ENCODE results near the gene MAOB.

Gene MAOB

GRCh38 chrX:43870758-43871419, 11.4 kb downstream of the MAOB start:
- no peak for DNase-seq (ENCODE audit: low read depth)
- no peak overlapping the region for H3K4me3 ChIP-seq (ENCODE audit: low read length)
- TF ChIP-seq, protein P1, sequence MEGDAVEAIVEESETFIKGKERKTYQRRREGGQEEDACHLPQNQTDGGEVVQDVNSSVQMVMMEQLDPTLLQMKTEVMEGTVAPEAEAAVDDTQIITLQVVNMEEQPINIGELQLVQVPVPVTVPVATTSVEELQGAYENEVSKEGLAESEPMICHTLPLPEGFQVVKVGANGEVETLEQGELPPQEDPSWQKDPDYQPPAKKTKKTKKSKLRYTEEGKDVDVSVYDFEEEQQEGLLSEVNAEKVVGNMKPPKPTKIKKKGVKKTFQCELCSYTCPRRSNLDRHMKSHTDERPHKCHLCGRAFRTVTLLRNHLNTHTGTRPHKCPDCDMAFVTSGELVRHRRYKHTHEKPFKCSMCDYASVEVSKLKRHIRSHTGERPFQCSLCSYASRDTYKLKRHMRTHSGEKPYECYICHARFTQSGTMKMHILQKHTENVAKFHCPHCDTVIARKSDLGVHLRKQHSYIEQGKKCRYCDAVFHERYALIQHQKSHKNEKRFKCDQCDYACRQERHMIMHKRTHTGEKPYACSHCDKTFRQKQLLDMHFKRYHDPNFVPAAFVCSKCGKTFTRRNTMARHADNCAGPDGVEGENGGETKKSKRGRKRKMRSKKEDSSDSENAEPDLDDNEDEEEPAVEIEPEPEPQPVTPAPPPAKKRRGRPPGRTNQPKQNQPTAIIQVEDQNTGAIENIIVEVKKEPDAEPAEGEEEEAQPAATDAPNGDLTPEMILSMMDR (conservative IDR thresholded peaks at IDR 0.05; ENCODE audit: low read length) = no peak

DNA sequence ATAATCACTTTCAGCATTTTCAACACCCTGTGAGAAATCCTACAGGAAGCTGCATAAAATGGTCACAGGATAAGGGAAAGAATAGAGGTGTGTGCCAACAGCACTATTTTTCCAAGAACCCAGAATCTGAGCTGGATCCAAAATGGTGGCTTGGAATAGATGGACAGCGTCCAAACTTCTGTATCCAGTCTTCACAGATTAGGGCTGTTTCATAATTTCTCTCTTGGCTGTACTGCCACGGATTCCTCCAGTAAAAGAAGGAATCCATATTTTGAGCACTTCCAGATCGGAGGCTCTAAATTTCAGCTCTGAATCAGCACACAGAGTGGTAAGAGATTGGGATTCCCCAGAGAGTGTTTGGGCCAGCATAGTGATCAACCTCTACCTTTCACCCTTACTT, 12.2 kb downstream of the MAOB start:
- no peak overlapping the region for H3K4me3 ChIP-seq (ENCODE audit: low read length)
- no peak for DNase-seq (ENCODE audit: low read depth)
- TF ChIP-seq, protein P1 (conservative IDR thresholded peaks at IDR 0.05; ENCODE audit: low read length) = no peak

DNA sequence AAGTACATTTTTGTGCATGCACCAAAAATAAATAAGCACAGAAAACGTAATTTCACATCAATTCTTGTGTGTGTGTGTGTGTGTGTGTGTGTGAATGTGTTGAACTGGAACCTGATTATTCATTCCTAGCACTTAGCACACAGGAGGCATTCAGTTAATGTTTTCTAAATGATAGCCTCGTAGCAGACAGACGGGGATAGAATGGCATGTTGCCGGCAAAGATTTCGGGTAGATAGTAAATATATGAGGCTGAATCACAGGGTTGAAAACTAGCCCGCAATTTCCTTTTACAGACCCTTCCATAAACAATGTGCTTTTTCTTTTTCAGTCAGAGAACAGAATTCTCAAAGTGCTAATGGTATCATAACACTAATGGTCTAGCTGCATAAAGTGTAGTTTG, 13.5 kb downstream of the MAOB start:
- no peak overlapping the region for H3K4me3 ChIP-seq (ENCODE audit: low read length)
- DNase-seq (ENCODE audit: low read depth) = no peak
- TF ChIP-seq, protein P1 (conservative IDR thresholded peaks at IDR 0.05; ENCODE audit: low read length) = no peak

DNA sequence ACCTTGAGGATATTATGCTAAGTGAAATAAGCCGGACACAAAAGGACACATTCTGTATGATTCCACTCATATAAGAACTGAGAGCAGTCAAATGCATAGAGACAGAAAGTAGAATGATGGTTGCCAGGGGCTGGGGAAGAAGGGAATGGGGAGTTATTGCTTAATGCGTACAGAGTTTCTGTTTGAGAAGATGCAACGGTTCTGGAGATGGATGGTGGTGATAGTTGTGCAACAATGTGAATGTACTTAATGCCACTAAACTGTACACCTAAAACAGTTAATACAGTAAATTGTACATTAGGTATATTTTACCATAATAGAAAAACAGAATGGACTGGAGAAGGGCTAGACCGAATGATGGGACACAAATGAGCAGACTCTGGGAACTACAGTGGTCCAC, 15.8 kb downstream of the MAOB start:
- H3K4me3 ChIP-seq (ENCODE audit: low read length) = no peak overlapping the region
- TF ChIP-seq, protein P1 (conservative IDR thresholded peaks at IDR 0.05; ENCODE audit: low read length) = no peak
- no peak for DNase-seq (ENCODE audit: low read depth)

DNA sequence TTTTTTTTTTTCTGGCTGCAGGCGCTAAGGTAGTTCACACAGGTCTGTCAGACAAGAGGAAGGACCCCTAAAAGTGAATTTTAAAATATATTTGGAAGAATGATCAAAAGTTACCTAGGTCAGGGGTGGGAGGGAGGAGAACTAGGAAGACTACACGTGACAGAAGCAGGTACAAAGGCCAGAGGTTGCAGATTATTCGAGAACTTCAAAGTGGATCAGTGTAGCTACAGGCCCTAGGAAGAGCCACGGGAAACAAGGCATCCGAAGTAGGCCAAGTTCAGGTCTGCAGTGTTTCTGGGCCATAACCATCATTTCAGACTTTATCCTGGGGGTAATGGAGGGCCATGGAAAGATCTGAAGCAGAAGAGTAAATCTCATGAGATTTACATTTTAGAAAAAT, 16.5 kb downstream of the MAOB start:
- no peak for DNase-seq (ENCODE audit: low read depth)
- TF ChIP-seq, protein P1 (conservative IDR thresholded peaks at IDR 0.05; ENCODE audit: low read length) = no peak

DNA sequence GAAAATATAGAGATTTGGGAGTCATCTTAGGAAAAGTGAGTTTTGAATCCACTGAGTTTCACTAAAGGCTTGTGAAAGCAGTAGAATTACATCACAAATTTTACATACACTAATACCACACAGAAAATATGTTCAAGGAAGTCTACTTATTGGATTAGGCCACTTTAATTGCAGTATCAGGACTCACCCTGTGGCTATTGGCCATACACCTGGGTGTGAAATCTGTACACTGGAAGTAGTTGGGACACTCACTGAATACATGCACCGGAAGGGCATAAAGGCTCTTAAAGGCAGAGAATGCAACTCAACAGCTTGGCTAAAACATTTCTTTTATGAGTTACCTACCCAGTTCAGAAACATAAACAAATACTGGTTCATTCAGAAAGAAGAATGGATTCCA, 19.8 kb downstream of the MAOB start:
- TF ChIP-seq, protein P1 (conservative IDR thresholded peaks at IDR 0.05; ENCODE audit: low read length) = no peak

More for the DNA sequence above, 16.5 kb downstream of the MAOB start:
- no peak overlapping the region for H3K4me3 ChIP-seq (ENCODE audit: low read length)

GRCh38 chrX:43861750-43862149, 20.5 kb downstream of the MAOB start:
- DNase-seq (ENCODE audit: low read depth) = no peak
- TF ChIP-seq, protein P1 (conservative IDR thresholded peaks at IDR 0.05; ENCODE audit: low read length) = no peak
- H3K4me3 ChIP-seq (ENCODE audit: low read length) = no peak overlapping the region

More for the DNA sequence above, 19.8 kb downstream of the MAOB start:
- DNase-seq (ENCODE audit: low read depth) = no peak
- no peak overlapping the region for H3K4me3 ChIP-seq (ENCODE audit: low read length)

Measured in AG10803 (cell line).